HepG2 (cell line): ENCODE data around the gene C9orf78. TPM values are rescaled to one million over a fixed set of nuclear protein-coding genes. Genes with fewer than 3 reads are reported as not detected.

ENCODE experiments used
- ATAC-seq: fragments of 200-7000 bp; cut with Tn5 transposase; 3 replicates; pipeline ENCODE4 v1.9.1; 2020; ENCODE audit warnings: mild to moderate bottlenecking, moderate library complexity
- BruUV-seq: library from RNA; stranded (reverse); fragments of 400-500 nt; replicated peaks from 2 replicates; lab custom pipeline; 2021; lab: Mats Ljungman, UMichigan
- CTCF ChIA-PET: fragments of 300-600 bp; formaldehyde crosslinking; extraction: SDS; loops from one replicate; lab custom pipeline; 2021; ENCODE audit warnings: low total read pairs, inconsistent platforms, low intra/inter-chr PET ratio; lab: Yijun Ruan, JAX
- POLR2A ChIA-PET: fragments of 350-600 bp; sonication (Branson Sonifier 250); formaldehyde crosslinking; loops from one replicate; lab custom pipeline; 2020; ENCODE audit warnings: antibody characterized with exemption, inconsistent platforms; lab: Yijun Ruan, JAX
- DNase-seq: peaks from one replicate; pipeline ENCODE4 v3.0.0-alpha.2; 2015; ENCODE audit warnings: low spot score
- FAIRE-seq: peaks from 3 replicates; lab custom pipeline; 2011; peaks lifted over from hg19 to GRCh38; lab: Jason Lieb, UNC
- H2AFZ ChIP-seq: one replicate; pipeline ENCODE4 v1.6.1; 2011; ENCODE audit warnings: low read length, inconsistent platforms
- H3K27ac ChIP-seq: fragments of 300-600 bp; 3 replicates; pipeline ENCODE4 v1.8.0; 2011; ENCODE audit warnings: mixed run types, mild to moderate bottlenecking, mixed read lengths, low read length, inconsistent platforms; ENCODE audit not compliant: insufficient read depth; ENCODE audit errors: extremely low read length
- H3K27me3 ChIP-seq, 2 experiments: fragments of 200-600 bp in 1 of 2; 2 replicates in 1 of 2; 3 replicates in 1 of 2; pipeline versions ENCODE4 v1.6.0 to v1.8.0; 2011; ENCODE audit warnings: low read length in 2 of 2, mild to moderate bottlenecking in 2 of 2, moderate library complexity in 2 of 2, inconsistent platforms in 1 of 2; ENCODE audit not compliant: insufficient read depth in 2 of 2, control insufficient read depth in 1 of 2
- H3K36me3 ChIP-seq, 2 experiments: fragments of 200-600 bp in 1 of 2; replicated peaks in 1 of 2; 2 replicates in 1 of 2; 3 replicates in 1 of 2; pipeline versions ENCODE4 v1.5.1 to v1.8.0; 2011; ENCODE audit warnings: low read length in 2 of 2, inconsistent platforms in 1 of 2; ENCODE audit not compliant: insufficient read depth in 2 of 2, control insufficient read depth in 1 of 2
- H3K4me1 ChIP-seq: 2 replicates; pipeline ENCODE4 v1.5.1; 2012; ENCODE audit warnings: low read length, inconsistent platforms; ENCODE audit not compliant: insufficient read depth
- H3K4me2 ChIP-seq: 2 replicates; pipeline ENCODE4 v1.6.0; 2011; ENCODE audit warnings: low read depth, low read length, inconsistent platforms
- H3K4me3 ChIP-seq, 3 experiments: fragments of 200-600 bp in 1 of 3; sonication (generic), shearing (Covaris generic) in 1 of 3; replicated peaks in 1 of 3; 2 replicates each; pipeline ENCODE4 v1.5.1; 2011 to 2016; ENCODE audit warnings: low read length in 3 of 3, inconsistent platforms in 2 of 3, low read depth in 2 of 3, mild to moderate bottlenecking in 2 of 3, control low read depth in 1 of 3, mixed read lengths in 1 of 3; ENCODE audit not compliant: insufficient read depth in 1 of 3
- H3K79me2 ChIP-seq: one replicate; pipeline ENCODE4 v1.6.1; 2011; ENCODE audit warnings: low read length, inconsistent platforms; ENCODE audit not compliant: insufficient read depth
- H3K9ac ChIP-seq: 2 replicates; pipeline ENCODE4 v1.6.0; 2011; ENCODE audit warnings: mild to moderate bottlenecking, low read depth, low read length, inconsistent platforms; ENCODE audit not compliant: insufficient read depth
- H3K9me3 ChIP-seq: 2 replicates; pipeline ENCODE4 v1.5.1; 2012; ENCODE audit warnings: mild to moderate bottlenecking, low read length
- H4K20me1 ChIP-seq: 2 replicates; pipeline ENCODE4 v1.6.0; 2011; ENCODE audit warnings: inconsistent platforms, mild to moderate bottlenecking, low read length, moderate library complexity; ENCODE audit not compliant: insufficient read depth
- AHDC1 ChIP-seq: sonication (generic); formaldehyde crosslinking; IDR thresholded peaks from 2 replicates; pipeline ENCODE4 v1.5.1; 2020; ENCODE audit warnings: mild to moderate bottlenecking, missing genetic modification reagents, borderline replicate concordance
- DMAP1 ChIP-seq: IDR thresholded peaks from 2 replicates; pipeline ENCODE4 v1.6.1; 2016
- SIN3A ChIP-seq: IDR thresholded peaks from 2 replicates; pipeline ENCODE4 v1.6.1; 2011; ENCODE audit warnings: low read depth, mild to moderate bottlenecking, control low read depth, low read length, borderline replicate concordance
- SNAPC4 ChIP-seq: sonication (generic); formaldehyde crosslinking; IDR thresholded peaks from 2 replicates; pipeline ENCODE4 v1.4.0; 2020; ENCODE audit warnings: mild to moderate bottlenecking, missing genetic modification reagents
- ZNF142 ChIP-seq: sonication (generic); formaldehyde crosslinking; IDR thresholded peaks from 2 replicates; pipeline ENCODE4 v1.4.0; 2020; ENCODE audit warnings: missing genetic modification reagents
- ZNF33A ChIP-seq: sonication (generic); formaldehyde crosslinking; IDR thresholded peaks from 2 replicates; pipeline ENCODE4 v1.5.1; 2020; ENCODE audit warnings: missing genetic modification reagents, mild to moderate bottlenecking, moderate library complexity, borderline replicate concordance
- WGBS: methylation state at CpG from one replicate; pipeline ENCODE4 v1.1.6; 2017; ENCODE audit warnings: low lambda C conversion rate; 5-methylcytosine and 5-hydroxymethylcytosine counted together
- in situ Hi-C: cut with HindIII; loops from 2 replicates; pipeline ENCODE4 v1.10.0; 2017; ENCODE audit warnings: low pct_unique_long_range_greater_than_20kb; ENCODE audit not compliant: extremely low pct_ligation_motif_present
- intact Hi-C: fragments of 100-400 bp; cut with micrococcal nuclease; formaldehyde crosslinking; loops from one replicate; pipeline ENCODE4 v1.10.0; 2022; ENCODE audit not compliant: unreplicated experiment
- polyA plus RNA-seq, 8 experiments: library from polyadenylated mRNA; depleted of rRNA in 3 of 8; stranded (reverse) in 7 of 8; unstranded in 1 of 8; fragments of >200 nt; fragmentation: Illumina TruSeq in 4 of 8; extraction: Trizol in 4 of 8; gene quantifications; 2 replicates each; pipeline versions ENCODE4 v1.2.1 to v1.2.3, GENCODE V29; 2011 to 2016; ENCODE audit warnings: low read depth in 4 of 8, missing spikeins in 1 of 8, mixed read lengths in 1 of 8; ENCODE audit not compliant: insufficient read depth in 1 of 8
- total RNA-seq, 5 experiments: library from RNA; depleted of rRNA; stranded (reverse); fragments of >200 nt; fragmentation: Illumina TruSeq; extraction: Trizol; gene quantifications; 2 replicates each; pipeline ENCODE4 v1.2.3, GENCODE V29; 2016; ENCODE audit warnings: low read depth in 1 of 5

C9orf78 gene
- total and polyA plus RNA-seq, 2 of the 13 experiments (the other 11 are each of a cell fraction or from before 2014, with no cell fraction given): 18.4 to 35.5 TPM

GRCh38 chr9:129873563-129874190 lies 38.6 kb upstream of the C9orf78 start:
- Histone ChIP-seq H3K27me3 (no peaks in the 10 kb centered on the region), H4K20me1 (no peaks in the 10 kb centered on the region), H3K4me2 (no peak overlapping the region), H2AFZ (no peak overlapping the region), H3K9ac (no peak overlapping the region), H3K9me3 (no peaks in the 10 kb centered on the region), H3K36me3 (0 out of 5 replicates have a peak, but pooled peaks cover 0 to 3% of the 10 kb centered on the region in 2 experiments), H3K4me3 (no peak overlapping the region), H3K79me2 (no peaks in the 10 kb centered on the region), H3K27ac (no peak overlapping the region), H3K4me1 (no peaks in the 10 kb centered on the region)
- DNase-seq: no peak
- intact Hi-C loops: no loop called here
- BruUV-seq: no TSS peak
- FAIRE-seq: no peak
- ATAC-seq: no peak
- ChIA-PET POLR2A (no interaction called here), CTCF (no interaction called here)
- WGBS: 84% methylated on average over 11 of the region's 16 CpGs
- in situ Hi-C loops: no loop called here
- TF ChIP-seq ZNF142 (CRISPR knock-in tag): no peak
- TF ChIP-seq ZNF33A: no peak
- no peak for TF ChIP-seq AHDC1
- no peak for TF ChIP-seq SIN3A
- TF ChIP-seq DMAP1 (CRISPR knock-in tag): no peak
- no peak for TF ChIP-seq SNAPC4 (CRISPR knock-in tag)
